IMR-90 (cell line): Measurements from ENCODE around the gene TMTC2. TPM values are rescaled to one million over a fixed set of nuclear protein-coding genes. Genes with fewer than 3 reads are reported as not detected.

Experiments
- ATAC-seq: fragments of 200-7000 bp; cut with Tn5 transposase; 2 replicates; pipeline ENCODE4 v1.9.1; 2020; ENCODE audit warnings: low read depth, mild to moderate bottlenecking, moderate library complexity
- BruUV-seq: library from RNA; stranded (reverse); fragments of 400-500 nt; replicated peaks from 2 replicates; lab custom pipeline; 2021; lab: Mats Ljungman, UMichigan
- CTCF ChIA-PET: fragments of 300-600 bp; formaldehyde crosslinking; extraction: SDS; loops from one replicate; lab custom pipeline; 2021; ENCODE audit warnings: antibody characterized with exemption; lab: Yijun Ruan, JAX
- POLR2A ChIA-PET: fragments of 300-600 bp; sonication (Branson Sonifier 250); formaldehyde crosslinking; loops from one replicate; lab custom pipeline; 2022; ENCODE audit warnings: antibody characterized with exemption; ENCODE audit not compliant: unreplicated experiment; lab: Charles Lee
- DNase-seq: peaks from one replicate; pipeline ENCODE4 v3.0.0; 2013
- H2AFZ ChIP-seq: replicated peaks from 2 replicates; pipeline ENCODE3; 2013; ENCODE audit warnings: low read length, mild to moderate bottlenecking; ENCODE audit not compliant: poor library complexity
- H2AK5ac ChIP-seq: 2 replicates; pipeline ENCODE4 v1.6.1; 2013; ENCODE audit warnings: low read depth, low read length, inconsistent platforms
- H2AK9ac ChIP-seq: replicated peaks from 2 replicates; pipeline ENCODE3; 2013; ENCODE audit warnings: mild to moderate bottlenecking, low read depth, low read length, moderate library complexity; ENCODE audit not compliant: poor library complexity
- H2BK120ac ChIP-seq: 2 replicates; pipeline ENCODE4 v1.6.1; 2013; ENCODE audit warnings: low read depth, low read length, inconsistent platforms
- H2BK15ac ChIP-seq: 3 replicates; pipeline ENCODE4 v1.6.1; 2013; ENCODE audit warnings: low read depth, low read length, inconsistent platforms
- H2BK20ac ChIP-seq: 2 replicates; pipeline ENCODE4 v1.6.1; 2013; ENCODE audit warnings: low read depth, mild to moderate bottlenecking, inconsistent platforms, low read length, moderate library complexity
- H2BK5ac ChIP-seq: 2 replicates; pipeline ENCODE4 v1.6.1; 2013; ENCODE audit warnings: mild to moderate bottlenecking, low read depth, low read length, inconsistent platforms; ENCODE audit not compliant: poor library complexity, severe bottlenecking
- H3K14ac ChIP-seq: replicated peaks from 2 replicates; pipeline ENCODE4 v1.6.1; 2013; ENCODE audit warnings: low read depth, low read length, inconsistent platforms
- H3K18ac ChIP-seq: 2 replicates; pipeline ENCODE4 v1.6.1; 2013; ENCODE audit warnings: low read depth, low read length, control low read depth
- H3K23ac ChIP-seq: 2 replicates; pipeline ENCODE4 v1.6.1; 2013; ENCODE audit warnings: low read depth, low read length, inconsistent platforms
- H3K27ac ChIP-seq: 2 replicates; pipeline ENCODE4 v1.5.1; 2013; ENCODE audit warnings: mild to moderate bottlenecking, control low read depth, low read length; ENCODE audit not compliant: insufficient read depth
- H3K27me3 ChIP-seq: 2 replicates; pipeline ENCODE4 v1.6.1; 2013; ENCODE audit warnings: low read length; ENCODE audit not compliant: control insufficient read depth, insufficient read depth
- H3K36me3 ChIP-seq: 2 replicates; pipeline ENCODE4 v1.6.1; 2013; ENCODE audit warnings: low read length, mixed read lengths; ENCODE audit not compliant: control insufficient read depth, insufficient read depth
- H3K4ac ChIP-seq: 2 replicates; pipeline ENCODE4 v1.6.1; 2013; ENCODE audit warnings: low read depth, low read length, inconsistent platforms
- H3K4me1 ChIP-seq: 2 replicates; pipeline ENCODE4 v1.6.1; 2013; ENCODE audit warnings: low read length, mixed read lengths; ENCODE audit not compliant: control insufficient read depth, insufficient read depth
- H3K4me2 ChIP-seq: 2 replicates; pipeline ENCODE4 v1.6.1; 2013; ENCODE audit warnings: low read depth, mild to moderate bottlenecking, control low read depth, low read length, moderate library complexity
- H3K4me3 ChIP-seq: 2 replicates; pipeline ENCODE4 v1.5.1; 2013; ENCODE audit warnings: low read depth, mild to moderate bottlenecking, control low read depth, low read length, moderate library complexity; ENCODE audit not compliant: insufficient read depth
- H3K56ac ChIP-seq: 2 replicates; pipeline ENCODE4 v1.6.1; 2013; ENCODE audit warnings: low read length, inconsistent platforms; ENCODE audit not compliant: insufficient read depth; ENCODE audit errors: extremely low read depth
- H3K79me1 ChIP-seq, 2 experiments: 2 replicates each; pipeline ENCODE4 v1.6.1; 2013; ENCODE audit warnings: low read length in 2 of 2, inconsistent platforms in 1 of 2, low read depth in 1 of 2
- H3K9ac ChIP-seq: 2 replicates; pipeline ENCODE4 v1.6.1; 2013; ENCODE audit warnings: low read depth, low read length, control low read depth
- H3K9me1 ChIP-seq: 2 replicates; pipeline ENCODE4 v1.6.1; 2013; ENCODE audit warnings: low read length, inconsistent platforms; ENCODE audit not compliant: insufficient read depth
- H3K9me3 ChIP-seq: 2 replicates; pipeline ENCODE4 v1.6.1; 2013; ENCODE audit warnings: low read length; ENCODE audit not compliant: control insufficient read depth, insufficient read depth
- H4K20me1 ChIP-seq: 2 replicates; pipeline ENCODE4 v1.6.1; 2013; ENCODE audit warnings: low read length, inconsistent platforms; ENCODE audit not compliant: insufficient read depth
- H4K5ac ChIP-seq: 2 replicates; pipeline ENCODE4 v1.6.1; 2013; ENCODE audit warnings: mild to moderate bottlenecking, low read depth, low read length, control low read depth
- H4K8ac ChIP-seq, 2 experiments: 2 replicates each; pipeline ENCODE4 v1.6.1; 2013; ENCODE audit warnings: low read depth in 2 of 2, low read length in 2 of 2, control low read depth in 1 of 2, inconsistent platforms in 1 of 2
- H4K91ac ChIP-seq: 2 replicates; pipeline ENCODE4 v1.6.1; 2013; ENCODE audit warnings: low read depth, low read length, inconsistent platforms; ENCODE audit not compliant: insufficient read depth
- CHD1 ChIP-seq: IDR thresholded peaks from 2 replicates; pipeline ENCODE4 v1.6.1; 2012; ENCODE audit warnings: low read depth, low read length, improper control_type of control experiment
- FOS ChIP-seq: fragments of 150-350 bp; IDR thresholded peaks from 2 replicates; pipeline ENCODE4 v1.6.1; 2016; ENCODE audit warnings: low read depth, low read length
- MAFK ChIP-seq: IDR thresholded peaks from 2 replicates; pipeline ENCODE4 v1.6.1; 2012; ENCODE audit warnings: low read depth, low read length, improper control_type of control experiment
- MAZ ChIP-seq: IDR thresholded peaks from 2 replicates; pipeline ENCODE4 v1.6.1; 2012; ENCODE audit warnings: low read depth, mild to moderate bottlenecking, low read length, improper control_type of control experiment, moderate library complexity, borderline replicate concordance
- RAD21 ChIP-seq: IDR thresholded peaks from 2 replicates; pipeline ENCODE4 v1.6.1; 2012; ENCODE audit warnings: low read length, improper control_type of control experiment
- RCOR1 ChIP-seq: IDR thresholded peaks from 2 replicates; pipeline ENCODE4 v1.6.1; 2012; ENCODE audit warnings: mild to moderate bottlenecking, low read length, improper control_type of control experiment; ENCODE audit not compliant: insufficient replicate concordance
- RFX5 ChIP-seq: IDR thresholded peaks from 2 replicates; pipeline ENCODE4 v1.8.0; 2012; ENCODE audit warnings: low read depth, mild to moderate bottlenecking, low read length, moderate library complexity
- WGBS, 2 experiments: methylation state at CpG; one replicate each; pipeline versions ENCODE4 v1.1.5 to v1.1.7; 2013; ENCODE audit warnings: missing lambda C conversion rate in 2 of 2; ENCODE audit not compliant: insufficient read length in 1 of 2; ENCODE audit errors: extremely low coverage in 2 of 2; 5-methylcytosine and 5-hydroxymethylcytosine counted together
- dilution Hi-C: fragments of 300-500 bp; cut with HindIII; formaldehyde crosslinking; loops from one replicate; pipeline ENCODE4 v1.14.3; 2018; ENCODE audit warnings: low sequenced_read_pairs; ENCODE audit not compliant: unreplicated experiment
- in situ Hi-C: fragments of 300-500 bp; cut with MboI; formaldehyde crosslinking; loops from 3 replicates; pipeline ENCODE4 v1.14.3; 2019; ENCODE audit warnings: low sequenced_read_pairs, inconsistent platforms, mixed read lengths
- intact Hi-C: fragments of 100-400 bp; cut with micrococcal nuclease; formaldehyde crosslinking; loops from 2 replicates; pipeline ENCODE4 v1.10.0; 2022
- polyA plus RNA-seq, 3 experiments: library from polyadenylated mRNA; depleted of rRNA; stranded (reverse); fragments of >200 nt; gene quantifications; 2 replicates each; pipeline ENCODE4 v1.2.3, GENCODE V29; 2012; ENCODE audit warnings: low replicate concordance in 1 of 3
- total RNA-seq: library from RNA; depleted of rRNA; stranded (reverse); fragments of >200 nt; gene quantifications from 2 replicates; pipeline ENCODE4 v1.2.3, GENCODE V29; 2012
- TF ChIP-seq, protein P1 (sequence below): fragments of 150-350 bp; IDR thresholded peaks from 2 replicates; pipeline ENCODE4 v1.6.1; 2016; ENCODE audit warnings: low read depth, mild to moderate bottlenecking, low read length, moderate library complexity, borderline replicate concordance
- TF ChIP-seq, protein P2 (sequence below): conservative IDR thresholded peaks from 2 replicates; pipeline ENCODE4 v1.5.1; 2012; ENCODE audit warnings: mild to moderate bottlenecking, low read depth, low read length, improper control_type of control experiment

Gene TMTC2
- total and polyA plus RNA-seq, 2 of the 4 experiments (the other 2 are of a cell fraction) = 0.56 to 1.4 TPM

DNA sequence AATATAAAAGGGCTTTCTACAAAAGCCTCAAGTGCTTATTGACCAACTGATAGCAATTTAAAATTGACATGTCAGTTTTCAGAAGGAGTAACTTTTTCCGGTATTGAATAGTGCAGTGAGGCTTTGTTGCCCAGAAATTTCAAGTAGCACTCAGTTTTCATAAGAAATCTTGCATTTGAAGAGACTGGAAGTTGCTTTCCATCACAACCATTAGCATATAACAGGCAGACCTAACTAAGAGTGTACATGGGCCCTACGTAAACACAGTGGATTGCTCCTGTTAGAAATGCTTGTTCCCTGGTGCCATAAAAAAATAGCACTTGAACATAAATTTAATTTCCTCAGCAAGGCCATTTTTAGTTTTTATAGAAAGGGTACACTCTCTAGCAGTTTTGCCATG, 117.9 kb downstream of the TMTC2 start:
- dilution Hi-C loops = no loop called here

More for the DNA sequence above, 117.9 kb downstream of the TMTC2 start:
- no peak overlapping the region for H2BK20ac ChIP-seq
- no peak overlapping the region for H4K91ac ChIP-seq
- TF ChIP-seq MAFK (no peak), CHD1 (no peak), RCOR1 (no peak), MAZ (no peak), RAD21 (no peak), RFX5 (no peak), FOS (no peak)
- TF ChIP-seq, protein P1, sequence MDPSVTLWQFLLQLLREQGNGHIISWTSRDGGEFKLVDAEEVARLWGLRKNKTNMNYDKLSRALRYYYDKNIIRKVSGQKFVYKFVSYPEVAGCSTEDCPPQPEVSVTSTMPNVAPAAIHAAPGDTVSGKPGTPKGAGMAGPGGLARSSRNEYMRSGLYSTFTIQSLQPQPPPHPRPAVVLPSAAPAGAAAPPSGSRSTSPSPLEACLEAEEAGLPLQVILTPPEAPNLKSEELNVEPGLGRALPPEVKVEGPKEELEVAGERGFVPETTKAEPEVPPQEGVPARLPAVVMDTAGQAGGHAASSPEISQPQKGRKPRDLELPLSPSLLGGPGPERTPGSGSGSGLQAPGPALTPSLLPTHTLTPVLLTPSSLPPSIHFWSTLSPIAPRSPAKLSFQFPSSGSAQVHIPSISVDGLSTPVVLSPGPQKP = no peak
- TF ChIP-seq, protein P2, sequence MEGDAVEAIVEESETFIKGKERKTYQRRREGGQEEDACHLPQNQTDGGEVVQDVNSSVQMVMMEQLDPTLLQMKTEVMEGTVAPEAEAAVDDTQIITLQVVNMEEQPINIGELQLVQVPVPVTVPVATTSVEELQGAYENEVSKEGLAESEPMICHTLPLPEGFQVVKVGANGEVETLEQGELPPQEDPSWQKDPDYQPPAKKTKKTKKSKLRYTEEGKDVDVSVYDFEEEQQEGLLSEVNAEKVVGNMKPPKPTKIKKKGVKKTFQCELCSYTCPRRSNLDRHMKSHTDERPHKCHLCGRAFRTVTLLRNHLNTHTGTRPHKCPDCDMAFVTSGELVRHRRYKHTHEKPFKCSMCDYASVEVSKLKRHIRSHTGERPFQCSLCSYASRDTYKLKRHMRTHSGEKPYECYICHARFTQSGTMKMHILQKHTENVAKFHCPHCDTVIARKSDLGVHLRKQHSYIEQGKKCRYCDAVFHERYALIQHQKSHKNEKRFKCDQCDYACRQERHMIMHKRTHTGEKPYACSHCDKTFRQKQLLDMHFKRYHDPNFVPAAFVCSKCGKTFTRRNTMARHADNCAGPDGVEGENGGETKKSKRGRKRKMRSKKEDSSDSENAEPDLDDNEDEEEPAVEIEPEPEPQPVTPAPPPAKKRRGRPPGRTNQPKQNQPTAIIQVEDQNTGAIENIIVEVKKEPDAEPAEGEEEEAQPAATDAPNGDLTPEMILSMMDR = no peak
- H4K20me1 ChIP-seq = no peaks in the 10 kb centered on the region
- BruUV-seq = no TSS peak
- H3K56ac ChIP-seq = no peak overlapping the region
- H2BK120ac ChIP-seq = no peak overlapping the region
- ChIA-PET CTCF (no interaction called here), POLR2A (no interaction called here)
- in situ Hi-C loops (no loop called here), intact Hi-C loops (no loop called here)
- no peak overlapping the region for H4K5ac ChIP-seq
- H3K9ac ChIP-seq = no peak overlapping the region
- no peak overlapping the region for H2AFZ ChIP-seq
- no peaks in the 10 kb centered on the region for H3K36me3 ChIP-seq
- no peak overlapping the region for H3K4me3 ChIP-seq
- H3K18ac ChIP-seq = no peak overlapping the region
- ATAC-seq (no peak), DNase-seq (no peak)
- no peaks in the 10 kb centered on the region for H3K4me1 ChIP-seq
- H3K79me1 ChIP-seq = no peaks in the 10 kb centered on the region
- no peak overlapping the region for H4K8ac ChIP-seq
- no peak overlapping the region for H3K4ac ChIP-seq
- H2BK15ac ChIP-seq = no peak overlapping the region
- WGBS, 2 experiments = no CpG with 5 or more reads among the region's 2 CpGs
- no peak overlapping the region for H2AK9ac ChIP-seq
- no peak overlapping the region for H3K14ac ChIP-seq
- no peak overlapping the region for H3K23ac ChIP-seq
- H3K4me2 ChIP-seq = no peak overlapping the region
- no peaks in the 10 kb centered on the region for H3K27me3 ChIP-seq
- H3K9me3 ChIP-seq = peaks cover 2% of the 10 kb centered on the region; the same call in 1 of the 2 replicates
- H3K9me1 ChIP-seq = no peaks in the 10 kb centered on the region
- H3K27ac ChIP-seq = no peak overlapping the region
- no peak overlapping the region for H2BK5ac ChIP-seq
- H2AK5ac ChIP-seq = no peak overlapping the region
